CD4-positive, alpha-beta T cell (primary cell): Measurements from ENCODE around the gene ABHD1. TPM values are rescaled to one million over a fixed set of nuclear protein-coding genes. Genes with fewer than 3 reads are reported as not detected.

ENCODE experiments used
- ATAC-seq: fragments of 200-7000 bp; cut with Tn5 transposase; one replicate; pipeline ENCODE4 v1.10.0; 2022; ENCODE audit warnings: mild to moderate bottlenecking; ENCODE audit not compliant: poor library complexity
- CTCF ChIA-PET: fragments of 350-600 bp; sonication (Branson Sonifier 250); formaldehyde crosslinking; loops from one replicate; lab custom pipeline; 2021; ENCODE audit warnings: antibody characterized with exemption, inconsistent platforms; lab: Charles Lee
- POLR2A ChIA-PET: fragments of 350-600 bp; sonication (Branson Sonifier 250); formaldehyde crosslinking; loops from one replicate; lab custom pipeline; 2021; ENCODE audit warnings: antibody characterized with exemption, inconsistent platforms; lab: Charles Lee
- DNase-seq, 14 experiments: peaks; one replicate each; pipeline ENCODE4 v3.0.0-alpha.2; 2013 to 2020; ENCODE audit warnings: mixed read lengths in 2 of 14
- H3K27ac ChIP-seq, 2 donors: one replicate each; pipeline versions ENCODE4 v1.5.1 to v1.7.0; 2013; ENCODE audit warnings: low read length in 2 of 2, low read depth in 1 of 2, mild to moderate bottlenecking in 1 of 2
- H3K27me3 ChIP-seq, 2 experiments: 1 replicate in 1 of 2; 2 replicates in 1 of 2; pipeline versions ENCODE4 v1.6.1 to v1.7.0; 2013; ENCODE audit warnings: low read length in 2 of 2, control low read depth in 1 of 2, mild to moderate bottlenecking in 1 of 2, moderate library complexity in 1 of 2; ENCODE audit not compliant: insufficient read depth in 2 of 2, control insufficient read depth in 1 of 2
- H3K36me3 ChIP-seq: one replicate; pipeline ENCODE4 v1.6.1; 2013; ENCODE audit warnings: low read length, control low read depth; ENCODE audit not compliant: insufficient read depth
- H3K4me1 ChIP-seq: one replicate; pipeline ENCODE4 v1.6.1; 2013; ENCODE audit warnings: low read length, control low read depth; ENCODE audit not compliant: insufficient read depth
- H3K4me3 ChIP-seq: one replicate; pipeline ENCODE4 v1.5.1; 2013; ENCODE audit warnings: mild to moderate bottlenecking, low read length, moderate library complexity
- H3K9me3 ChIP-seq, 2 experiments: 1 replicate in 1 of 2; 2 replicates in 1 of 2; pipeline versions ENCODE4 v1.6.1 to v1.7.0; 2013; ENCODE audit warnings: low read length in 2 of 2, mild to moderate bottlenecking in 2 of 2, control low read depth in 1 of 2, moderate library complexity in 1 of 2; ENCODE audit not compliant: control insufficient read depth in 1 of 2, insufficient read depth in 1 of 2
- H3K27ac Mint-ChIP-seq: one replicate; pipeline ENCODE4 v1.8.0; 2020; ENCODE audit warnings: mixed read lengths
- H3K27me3 Mint-ChIP-seq: one replicate; pipeline ENCODE4 v1.8.0; 2021; ENCODE audit warnings: mixed read lengths
- H3K36me3 Mint-ChIP-seq: one replicate; pipeline ENCODE4 v1.8.0; 2021; ENCODE audit warnings: low read depth, mixed read lengths
- H3K4me1 Mint-ChIP-seq: one replicate; pipeline ENCODE4 v1.8.0; 2021; ENCODE audit warnings: low read depth, mixed read lengths
- H3K4me3 Mint-ChIP-seq: one replicate; pipeline ENCODE4 v1.8.0; 2020; ENCODE audit warnings: mild to moderate bottlenecking, mixed read lengths
- H3K9me3 Mint-ChIP-seq: one replicate; pipeline ENCODE4 v1.8.0; 2020; ENCODE audit warnings: mixed read lengths
- intact Hi-C, 2 experiments: fragments of 100-400 bp; cut with DNase I in 1 of 2; cut with micrococcal nuclease in 1 of 2; formaldehyde crosslinking; loops; one replicate each; pipeline versions ENCODE4 v1.15.1 to v1.9.0; 2023 to 2025; cut with DNase I, micrococcal nuclease
- total RNA-seq, 174 experiments: library from RNA in 2 of 174; stranded (reverse) in 2 of 174; gene quantifications; one replicate each; pipeline ENCODE4 v1.2.3 and lab custom pipeline; 2021 to 2026
- TF ChIP-seq, protein P1 (sequence below): fragments of 200-600 bp; IDR thresholded peaks from one replicate; pipeline ENCODE4 v1.8.0; 2022; ENCODE audit warnings: antibody characterized with exemption, mild to moderate bottlenecking

The ABHD1 gene
- total RNA-seq, 2 experiments from 2014 or later: 1.0 to 1.3 TPM

DNA sequence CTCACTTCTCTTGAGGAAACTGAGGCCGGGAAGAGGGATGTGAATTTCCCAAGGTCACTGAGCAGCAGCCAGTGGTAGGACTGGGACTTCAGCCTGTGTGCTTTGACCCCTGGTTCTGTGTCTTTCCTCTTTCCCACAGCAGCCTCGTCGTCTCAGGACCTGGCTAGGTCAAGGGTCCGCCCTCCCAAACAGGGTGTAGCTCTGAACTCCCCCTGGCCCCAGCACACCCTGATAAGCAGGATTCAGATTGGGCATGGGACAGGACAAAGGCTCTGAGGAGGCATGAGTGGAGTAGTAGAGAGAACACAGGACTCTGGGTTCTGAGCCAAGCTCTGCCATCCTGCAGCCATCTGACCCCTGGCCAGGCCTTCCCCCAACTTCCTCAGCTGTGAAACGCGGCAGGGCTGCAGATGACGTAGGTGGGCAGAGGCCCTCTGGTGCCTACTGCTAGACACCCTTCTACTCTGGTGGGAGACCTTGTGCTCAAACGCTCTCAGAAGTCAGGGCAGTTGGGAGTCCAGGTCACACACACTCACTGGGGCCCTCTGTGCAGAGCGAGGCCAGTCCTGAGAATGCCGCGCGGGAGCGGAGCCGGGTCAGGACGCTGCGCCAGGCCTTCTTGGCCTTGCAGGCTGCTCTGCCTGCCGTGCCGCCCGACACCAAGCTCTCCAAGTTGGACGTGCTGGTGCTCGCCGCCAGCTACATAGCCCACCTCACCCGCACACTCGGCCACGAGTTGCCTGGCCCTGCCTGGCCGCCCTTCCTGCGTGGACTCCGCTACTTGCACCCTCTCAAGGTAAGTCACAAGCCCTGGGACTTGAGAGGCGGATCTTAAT lies 26.2 kb downstream of the ABHD1 start:
- no peaks in the 10 kb centered on the region for H3K36me3 ChIP-seq
- intact Hi-C loops: loop anchor here in 1 of 2 experiments (5.0 kb wide), 2 partner anchors 37 to 48 kb away; no protein-coding TSS in a partner anchor
- DNase-seq (no peak), ATAC-seq (no peak)
- H3K4me1 ChIP-seq: no peaks in the 10 kb centered on the region
- Mint-ChIP-seq H3K4me3 (no peak overlapping the region), H3K27me3 (peaks cover 17% of the 10 kb centered on the region), H3K9me3 (no peaks in the 10 kb centered on the region), H3K4me1 (no peaks in the 10 kb centered on the region), H3K27ac (no peak overlapping the region), H3K36me3 (no peaks in the 10 kb centered on the region)
- H3K9me3 ChIP-seq: no peaks in the 10 kb centered on the region
- peaks cover 0 to 4% of the 10 kb centered on the region in 2 experiments for H3K27me3 ChIP-seq
- TF ChIP-seq, protein P1, sequence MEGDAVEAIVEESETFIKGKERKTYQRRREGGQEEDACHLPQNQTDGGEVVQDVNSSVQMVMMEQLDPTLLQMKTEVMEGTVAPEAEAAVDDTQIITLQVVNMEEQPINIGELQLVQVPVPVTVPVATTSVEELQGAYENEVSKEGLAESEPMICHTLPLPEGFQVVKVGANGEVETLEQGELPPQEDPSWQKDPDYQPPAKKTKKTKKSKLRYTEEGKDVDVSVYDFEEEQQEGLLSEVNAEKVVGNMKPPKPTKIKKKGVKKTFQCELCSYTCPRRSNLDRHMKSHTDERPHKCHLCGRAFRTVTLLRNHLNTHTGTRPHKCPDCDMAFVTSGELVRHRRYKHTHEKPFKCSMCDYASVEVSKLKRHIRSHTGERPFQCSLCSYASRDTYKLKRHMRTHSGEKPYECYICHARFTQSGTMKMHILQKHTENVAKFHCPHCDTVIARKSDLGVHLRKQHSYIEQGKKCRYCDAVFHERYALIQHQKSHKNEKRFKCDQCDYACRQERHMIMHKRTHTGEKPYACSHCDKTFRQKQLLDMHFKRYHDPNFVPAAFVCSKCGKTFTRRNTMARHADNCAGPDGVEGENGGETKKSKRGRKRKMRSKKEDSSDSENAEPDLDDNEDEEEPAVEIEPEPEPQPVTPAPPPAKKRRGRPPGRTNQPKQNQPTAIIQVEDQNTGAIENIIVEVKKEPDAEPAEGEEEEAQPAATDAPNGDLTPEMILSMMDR: no peak
- H3K27ac ChIP-seq: no peak overlapping the region
- H3K4me3 ChIP-seq: no peak overlapping the region
- ChIA-PET POLR2A (interaction anchor here (0.6 kb wide), 1 partner anchor 292 kb away, joined by 3 read pairs; no protein-coding TSS in a partner anchor), CTCF (no interaction called here)

DNA sequence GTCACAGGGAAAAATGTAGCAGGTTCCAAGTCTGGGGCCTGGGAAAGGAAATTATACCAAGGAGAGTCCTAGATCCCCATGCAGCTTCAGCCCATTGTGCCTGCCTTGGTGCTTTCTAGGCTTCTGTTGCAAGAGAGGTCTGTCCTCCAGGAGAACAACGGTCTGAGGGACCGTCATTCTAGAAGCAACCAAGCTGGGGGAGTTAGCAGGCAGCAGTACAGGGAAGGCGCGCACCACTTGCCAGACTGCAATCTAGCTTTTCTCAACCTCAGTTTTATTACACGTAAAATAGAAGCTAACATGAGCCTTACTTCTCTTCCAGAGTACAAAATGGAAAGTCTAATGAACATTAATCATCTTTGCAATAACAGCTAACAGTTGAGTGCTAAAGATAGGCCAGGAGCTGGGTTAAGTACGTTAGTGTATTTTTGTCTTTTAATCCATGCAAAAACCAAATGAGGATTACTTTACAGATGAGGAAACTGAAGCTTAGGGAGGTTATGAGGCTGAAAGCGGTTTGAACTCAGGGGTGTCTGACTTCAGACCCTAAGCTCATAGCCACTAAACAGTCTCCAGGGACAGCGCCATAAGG lies 27.1 kb downstream of the ABHD1 start:
- Mint-ChIP-seq H3K36me3 (no peaks in the 10 kb centered on the region), H3K27me3 (peaks cover 14% of the 10 kb centered on the region), H3K4me1 (no peaks in the 10 kb centered on the region), H3K27ac (no peak overlapping the region), H3K9me3 (no peaks in the 10 kb centered on the region), H3K4me3 (no peak overlapping the region)
- TF ChIP-seq, protein P1: no peak
- Histone ChIP-seq H3K9me3 (no peaks in the 10 kb centered on the region), H3K4me3 (no peak overlapping the region), H3K27me3 (peaks cover 0 to 4% of the 10 kb centered on the region in 2 experiments), H3K36me3 (no peaks in the 10 kb centered on the region), H3K27ac (no peak overlapping the region), H3K4me1 (no peaks in the 10 kb centered on the region)
- ChIA-PET POLR2A (interaction anchor here (0.6 kb wide), 1 partner anchor 292 kb away, joined by 3 read pairs; no protein-coding TSS in a partner anchor), CTCF (no interaction called here)
- intact Hi-C loops: loop anchor here in 1 of 2 experiments (5.0 kb wide), 1 partner anchor 47 kb away; no protein-coding TSS in a partner anchor
- DNase-seq: no peak
- no peak for ATAC-seq

DNA sequence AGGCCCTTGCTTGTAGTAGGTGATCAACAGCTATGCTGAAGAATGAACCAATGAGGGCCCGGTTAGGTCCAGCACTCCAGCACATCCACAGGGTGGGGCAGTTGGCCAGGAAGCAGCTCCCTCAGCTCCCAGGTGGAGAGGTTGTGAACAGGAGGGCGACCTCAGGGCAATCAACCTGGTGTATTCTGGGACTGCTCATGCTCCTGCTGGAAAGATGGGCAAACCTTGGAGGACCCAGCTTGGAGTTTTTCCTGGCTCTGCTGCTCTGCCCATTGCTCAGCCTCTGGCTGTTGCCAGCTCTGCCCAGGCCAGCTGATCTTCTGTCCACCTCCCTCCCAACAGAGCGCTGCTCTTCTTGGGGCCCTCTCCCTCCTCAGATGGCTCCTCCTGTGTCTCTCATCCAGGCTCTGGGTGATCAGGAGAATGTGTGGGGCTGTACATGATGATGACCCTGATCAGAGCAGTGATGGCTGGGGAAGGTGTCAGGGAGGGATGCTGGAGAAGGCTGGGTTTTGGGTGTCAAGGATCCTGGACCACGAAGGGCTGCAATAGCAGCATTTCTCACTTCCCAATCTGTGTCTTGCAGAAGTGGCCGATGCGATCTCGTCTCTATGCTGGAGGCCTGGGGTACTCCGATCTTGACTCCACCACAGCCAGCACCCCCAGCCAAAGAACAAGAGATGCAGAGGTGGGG lies 28.6 kb downstream of the ABHD1 start:
- Mint-ChIP-seq H3K36me3 (no peaks in the 10 kb centered on the region), H3K27ac (no peak overlapping the region), H3K9me3 (no peaks in the 10 kb centered on the region), H3K4me3 (no peak overlapping the region), H3K4me1 (no peaks in the 10 kb centered on the region), H3K27me3 (peaks cover 4% of the 10 kb centered on the region)
- H3K4me1 ChIP-seq: no peaks in the 10 kb centered on the region
- ChIA-PET CTCF (no interaction called here), POLR2A (interaction anchor here (1.2 kb wide), 1 partner anchor 101 kb away, joined by 3 read pairs; the partner anchor contains the start of gene AGBL5)
- no peak overlapping the region for H3K4me3 ChIP-seq
- no peaks in the 10 kb centered on the region for H3K36me3 ChIP-seq
- ATAC-seq (no peak), DNase-seq (no peak)
- H3K27me3 ChIP-seq: peaks cover 0 to 4% of the 10 kb centered on the region in 2 experiments
- intact Hi-C loops: loop anchor here in 1 of 2 experiments (5.0 kb wide), 1 partner anchor 45 kb away; no protein-coding TSS in a partner anchor
- no peak overlapping the region for H3K27ac ChIP-seq
- no peaks in the 10 kb centered on the region for H3K9me3 ChIP-seq
- TF ChIP-seq, protein P1: no peak
